Endothelial cell of umbilical vein (primary cell): ENCODE data around the gene DEFB124. TPM values are rescaled to one million over a fixed set of nuclear protein-coding genes. Genes with fewer than 3 reads are reported as not detected.

Experiments
- BruUV-seq: library from RNA; stranded (reverse); fragments of 400-500 nt; replicated peaks from 2 replicates; lab custom pipeline; 2021; lab: Mats Ljungman, UMichigan
- CTCF ChIA-PET: fragments of 300-600, 350-600 bp; sonication (Branson Sonifier 250); formaldehyde crosslinking; loops from one replicate; lab custom pipeline; 2021; ENCODE audit warnings: antibody characterized with exemption, inconsistent platforms; lab: Charles Lee
- POLR2A ChIA-PET: fragments of 300-600, 350-600 bp; sonication (Branson Sonifier 250); formaldehyde crosslinking; loops from one replicate; lab custom pipeline; 2021; ENCODE audit warnings: antibody characterized with exemption, inconsistent platforms; lab: Charles Lee
- DNase-seq: peaks from one replicate; pipeline ENCODE4 v3.0.0-alpha.2; 2011; ENCODE audit warnings: low read depth, low spot score
- FAIRE-seq: peaks from 2 replicates; lab custom pipeline; 2011; peaks lifted over from hg19 to GRCh38; lab: Jason Lieb, UNC
- H2AFZ ChIP-seq: 2 replicates; pipeline ENCODE4 v1.6.0; 2012; ENCODE audit warnings: low read depth, low read length, control low read depth, inconsistent platforms
- H3K27ac ChIP-seq: 2 replicates; pipeline ENCODE4 v1.5.1; 2011; ENCODE audit warnings: low read depth, mild to moderate bottlenecking, control low read depth, low read length, moderate library complexity; ENCODE audit not compliant: insufficient read depth
- H3K27me3 ChIP-seq, 2 experiments: 2 replicates each; pipeline versions ENCODE4 v1.6.0 to v1.6.1; 2011; ENCODE audit warnings: low read length in 2 of 2, mixed read lengths in 1 of 2; ENCODE audit not compliant: control insufficient read depth in 2 of 2, insufficient read depth in 2 of 2
- H3K36me3 ChIP-seq, 2 experiments: 2 replicates in 1 of 2; 3 replicates in 1 of 2; pipeline ENCODE4 v1.5.1; 2011; ENCODE audit warnings: low read length in 2 of 2, mild to moderate bottlenecking in 1 of 2, moderate library complexity in 1 of 2; ENCODE audit not compliant: control insufficient read depth in 2 of 2, insufficient read depth in 2 of 2; ENCODE audit errors: extremely low read depth in 1 of 2
- H3K4me1 ChIP-seq: 3 replicates; pipeline ENCODE4 v1.5.1; 2011; ENCODE audit warnings: mild to moderate bottlenecking, low read length; ENCODE audit not compliant: control insufficient read depth, insufficient read depth; ENCODE audit errors: extremely low read depth
- H3K4me2 ChIP-seq: 2 replicates; pipeline ENCODE4 v1.6.1; 2011; ENCODE audit warnings: low read length, control low read depth, mixed read lengths; ENCODE audit not compliant: insufficient read depth
- H3K4me3 ChIP-seq, 3 experiments: fragments of 200-600 bp in 1 of 3; sonication (generic), shearing (Covaris generic) in 1 of 3; replicated peaks in 1 of 3; 2 replicates each; pipeline ENCODE4 v1.5.1; 2011 to 2016; ENCODE audit warnings: control low read depth in 3 of 3, low read length in 3 of 3, mild to moderate bottlenecking in 2 of 3, inconsistent platforms in 1 of 3, low read depth in 1 of 3, moderate library complexity in 1 of 3; ENCODE audit not compliant: insufficient read depth in 1 of 3
- H3K79me2 ChIP-seq: 2 replicates; pipeline ENCODE4 v1.6.0; 2012; ENCODE audit warnings: low read length, inconsistent platforms; ENCODE audit not compliant: control insufficient read depth, insufficient read depth
- H3K9ac ChIP-seq: replicated peaks from 2 replicates; pipeline ENCODE3; 2011; ENCODE audit warnings: low read length, control low read depth; ENCODE audit not compliant: insufficient read depth; ENCODE audit errors: extremely low read depth
- H3K9me1 ChIP-seq: replicated peaks from 3 replicates; pipeline ENCODE4 v1.6.0; 2011; ENCODE audit warnings: mild to moderate bottlenecking, low read length; ENCODE audit not compliant: control insufficient read depth, insufficient read depth; ENCODE audit errors: extremely low read depth
- H3K9me3 ChIP-seq: replicated peaks from 2 replicates; pipeline ENCODE4 v1.5.1; 2012; ENCODE audit warnings: low read length, inconsistent platforms; ENCODE audit not compliant: control insufficient read depth, insufficient read depth
- H4K20me1 ChIP-seq: replicated peaks from 2 replicates; pipeline ENCODE3; 2011; ENCODE audit warnings: mild to moderate bottlenecking, low read length; ENCODE audit not compliant: control insufficient read depth, insufficient read depth; ENCODE audit errors: extremely low read depth
- EZH2 ChIP-seq: IDR thresholded peaks from 2 replicates; pipeline ENCODE4 v1.6.1; 2012; ENCODE audit warnings: borderline replicate concordance, low read depth, mild to moderate bottlenecking, moderate library complexity, low read length, inconsistent platforms; ENCODE audit not compliant: severe bottlenecking
- FOS ChIP-seq: IDR thresholded peaks from 2 replicates; pipeline ENCODE4 v1.6.1; 2011; ENCODE audit warnings: mild to moderate bottlenecking, low read length, moderate library complexity, borderline replicate concordance; ENCODE audit not compliant: insufficient read depth
- GATA2 ChIP-seq: IDR thresholded peaks from 2 replicates; pipeline ENCODE4 v1.7.0; 2011; ENCODE audit warnings: low read depth, mild to moderate bottlenecking, moderate library complexity, mixed read lengths, low read length; ENCODE audit not compliant: insufficient read length, insufficient read depth
- JUN ChIP-seq: IDR thresholded peaks from 2 replicates; pipeline ENCODE4 v1.6.1; 2011; ENCODE audit warnings: borderline replicate concordance, low read depth; ENCODE audit not compliant: insufficient read length, insufficient read depth
- MAX ChIP-seq: IDR thresholded peaks from 2 replicates; pipeline ENCODE4 v1.6.1; 2011; ENCODE audit not compliant: insufficient read depth, insufficient read length
- MYC ChIP-seq: IDR thresholded peaks from one replicate; pipeline ENCODE4 v1.6.1; 2011; ENCODE audit warnings: mild to moderate bottlenecking, low read depth, low read length
- POLR2A ChIP-seq: IDR thresholded peaks from 2 replicates; pipeline ENCODE4 v1.6.1; 2012; ENCODE audit warnings: low read depth, mild to moderate bottlenecking, control low read depth, low read length
- POLR2AphosphoS5 ChIP-seq: IDR thresholded peaks from 2 replicates; pipeline ENCODE4 v1.6.1; 2012; ENCODE audit warnings: low read depth, mild to moderate bottlenecking, control low read depth, low read length, moderate library complexity; ENCODE audit not compliant: insufficient read depth
- dilution Hi-C: fragments of 300-500 bp; cut with MboI; formaldehyde crosslinking; loops from one replicate; pipeline ENCODE4 v1.15.0; 2019; ENCODE audit warnings: low sequenced_read_pairs; ENCODE audit not compliant: extremely low pct_ligation_motif_present
- intact Hi-C: fragments of 100-400 bp; cut with micrococcal nuclease; formaldehyde crosslinking; loops from one replicate; pipeline ENCODE4 v1.10.0; 2022
- polyA plus RNA-seq, 4 experiments: library from polyadenylated mRNA; depleted of rRNA in 3 of 4; stranded (reverse) in 3 of 4; unstranded in 1 of 4; fragments of >200 nt; gene quantifications; 2 replicates each; pipeline versions ENCODE4 v1.2.1 to v1.2.3, GENCODE V29; 2011 to 2012; ENCODE audit warnings: missing spikeins in 1 of 4
- total RNA-seq: library from RNA; stranded (reverse); gene quantifications from 2 replicates; pipeline ENCODE4 v1.2.3, GENCODE V29; 2021
- TF ChIP-seq, protein P1 (sequence below), 2 donors: IDR thresholded peaks; 1 replicate in 1 of 2; 2 replicates in 1 of 2; pipeline ENCODE4 v1.5.1; 2011; ENCODE audit warnings: low read length in 2 of 2, mild to moderate bottlenecking in 2 of 2, moderate library complexity in 2 of 2, control low read depth in 1 of 2, inconsistent platforms in 1 of 2, low read depth in 1 of 2; ENCODE audit not compliant: insufficient read depth in 1 of 2; ENCODE audit errors: extremely low read depth in 1 of 2

DEFB124 gene
- total and polyA plus RNA-seq, 2 donors (not counting 3 experiments of a cell fraction or from before 2014, with no cell fraction given), result not detected

DNA sequence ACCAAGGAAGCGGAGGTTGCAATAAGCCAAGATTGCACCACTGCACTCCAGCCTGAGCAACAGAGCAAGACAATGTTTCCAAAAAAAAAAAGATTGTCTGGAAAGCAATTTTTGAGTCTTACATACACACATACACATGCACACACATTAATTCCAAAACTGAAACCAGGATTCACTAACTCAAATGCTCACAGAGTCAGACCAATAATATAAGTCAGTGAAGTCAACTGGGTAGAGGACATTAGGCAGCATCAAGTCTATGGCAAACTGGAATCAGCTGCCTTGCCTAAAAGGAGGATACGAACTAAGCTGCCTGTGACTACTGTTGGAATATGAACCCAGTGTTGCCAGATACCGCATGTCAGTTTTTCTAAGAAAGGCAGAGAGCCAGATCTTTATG is 15.8 kb upstream of the DEFB124 start:
- TF ChIP-seq POLR2A, result no peak
- TF ChIP-seq MYC, result no peak
- no peak for TF ChIP-seq FOS
- no peak for TF ChIP-seq POLR2AphosphoS5
- no peak for TF ChIP-seq GATA2
- no peak for TF ChIP-seq JUN
- no peak for TF ChIP-seq EZH2
- no peak for TF ChIP-seq MAX
- TF ChIP-seq, protein P1, sequence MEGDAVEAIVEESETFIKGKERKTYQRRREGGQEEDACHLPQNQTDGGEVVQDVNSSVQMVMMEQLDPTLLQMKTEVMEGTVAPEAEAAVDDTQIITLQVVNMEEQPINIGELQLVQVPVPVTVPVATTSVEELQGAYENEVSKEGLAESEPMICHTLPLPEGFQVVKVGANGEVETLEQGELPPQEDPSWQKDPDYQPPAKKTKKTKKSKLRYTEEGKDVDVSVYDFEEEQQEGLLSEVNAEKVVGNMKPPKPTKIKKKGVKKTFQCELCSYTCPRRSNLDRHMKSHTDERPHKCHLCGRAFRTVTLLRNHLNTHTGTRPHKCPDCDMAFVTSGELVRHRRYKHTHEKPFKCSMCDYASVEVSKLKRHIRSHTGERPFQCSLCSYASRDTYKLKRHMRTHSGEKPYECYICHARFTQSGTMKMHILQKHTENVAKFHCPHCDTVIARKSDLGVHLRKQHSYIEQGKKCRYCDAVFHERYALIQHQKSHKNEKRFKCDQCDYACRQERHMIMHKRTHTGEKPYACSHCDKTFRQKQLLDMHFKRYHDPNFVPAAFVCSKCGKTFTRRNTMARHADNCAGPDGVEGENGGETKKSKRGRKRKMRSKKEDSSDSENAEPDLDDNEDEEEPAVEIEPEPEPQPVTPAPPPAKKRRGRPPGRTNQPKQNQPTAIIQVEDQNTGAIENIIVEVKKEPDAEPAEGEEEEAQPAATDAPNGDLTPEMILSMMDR (IDR thresholded peaks at IDR 0.05; ENCODE audit: extremely low read depth in 1 of 2, insufficient read depth in 1 of 2, low read depth in 1 of 2, low read length in 2 of 2), result no peak
- Histone ChIP-seq H3K4me2 (no peak overlapping the region), H3K9me1 (no peaks in the 10 kb centered on the region), H3K36me3 (no peaks in the 10 kb centered on the region), H3K27ac (no peak overlapping the region), H3K79me2 (no peaks in the 10 kb centered on the region), H3K9me3 (no peaks in the 10 kb centered on the region), H2AFZ (no peak overlapping the region), H3K4me1 (no peaks in the 10 kb centered on the region), H3K9ac (no peak overlapping the region), H4K20me1 (no peaks in the 10 kb centered on the region), H3K4me3 (no peak overlapping the region), H3K27me3 (peaks cover 0 to 12% of the 10 kb centered on the region in 2 experiments)
- no peak for DNase-seq
- dilution Hi-C loops (no loop called here), intact Hi-C loops (no loop called here)
- FAIRE-seq, result no peak
- ChIA-PET CTCF (interaction anchor here (9.5 kb wide), 1 partner anchor 13 kb away, joined by 114 read pairs; no protein-coding TSS in a partner anchor), POLR2A (no interaction called here)
- no TSS peak for BruUV-seq
